Measurements from ENCODE around the gene UNC13B.

- TF ChIP-seq CTCF (IDR thresholded peaks at IDR 0.05; ENCODE audit: extremely low read depth in 1 of 2, insufficient read depth in 1 of 2, low read depth in 1 of 2, low read length in 2 of 2), result no peak
- no peak for TF ChIP-seq MAX (IDR thresholded peaks at IDR 0.05; ENCODE audit: insufficient read depth, insufficient read length)
Observed at GRCh38 chr9:35140093-35140492, 21.7 kb upstream of the UNC13B start.

Data from endothelial cell of umbilical vein (primary cell).